ENCODE measurements around the gene ADAMTSL3. TPM values are rescaled to one million over a fixed set of nuclear protein-coding genes. Genes with fewer than 3 reads are reported as not detected.

Gene ADAMTSL3
- total and polyA plus RNA-seq, 3 donors from 2014 or later: 8.6 to 16.4 (median 9.4) TPM

DNA sequence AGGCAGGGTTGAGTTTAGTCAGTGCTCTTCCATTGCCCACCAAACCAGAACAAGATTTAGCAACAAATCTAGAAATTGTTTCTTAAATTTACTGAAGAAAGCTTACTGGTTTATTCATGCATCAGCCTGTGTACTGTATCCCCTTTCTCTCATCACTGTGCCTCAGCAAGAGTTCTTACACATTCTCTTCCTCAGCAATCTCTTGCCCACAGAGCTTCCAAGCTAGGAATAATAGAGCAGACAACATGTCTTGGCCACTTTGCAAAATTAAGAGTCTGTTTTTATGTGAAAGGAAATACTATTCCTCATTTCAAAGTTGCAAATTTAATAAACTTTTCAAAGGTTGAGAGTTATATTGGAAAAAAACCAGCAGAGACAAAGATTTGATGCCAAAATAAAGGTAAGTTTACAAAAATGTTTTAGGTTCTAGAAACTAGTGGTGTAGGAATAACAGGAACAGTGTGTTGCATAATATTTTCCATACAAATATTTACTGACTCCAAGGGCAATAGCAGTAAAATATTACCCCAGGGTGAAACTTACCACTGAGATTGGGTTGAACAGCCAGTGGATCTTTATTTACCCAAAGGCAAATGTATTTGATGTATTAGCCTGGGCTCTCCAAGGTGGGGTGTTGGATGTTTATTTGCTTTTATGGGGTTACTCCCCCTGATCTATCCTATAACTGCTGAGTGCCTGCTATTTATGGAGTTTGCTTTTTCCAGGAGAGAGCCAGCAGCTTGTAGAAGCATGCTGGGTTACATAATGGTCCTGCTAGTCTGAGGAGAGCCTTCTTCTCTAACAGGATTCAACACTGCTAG lies 276.7 kb downstream of the ADAMTSL3 start:
- H3K9me3 ChIP-seq: no peaks in the 10 kb centered on the region
- no peak for TF ChIP-seq POLR2A (IDR thresholded peaks at IDR 0.05)
- TF ChIP-seq, protein P1, sequence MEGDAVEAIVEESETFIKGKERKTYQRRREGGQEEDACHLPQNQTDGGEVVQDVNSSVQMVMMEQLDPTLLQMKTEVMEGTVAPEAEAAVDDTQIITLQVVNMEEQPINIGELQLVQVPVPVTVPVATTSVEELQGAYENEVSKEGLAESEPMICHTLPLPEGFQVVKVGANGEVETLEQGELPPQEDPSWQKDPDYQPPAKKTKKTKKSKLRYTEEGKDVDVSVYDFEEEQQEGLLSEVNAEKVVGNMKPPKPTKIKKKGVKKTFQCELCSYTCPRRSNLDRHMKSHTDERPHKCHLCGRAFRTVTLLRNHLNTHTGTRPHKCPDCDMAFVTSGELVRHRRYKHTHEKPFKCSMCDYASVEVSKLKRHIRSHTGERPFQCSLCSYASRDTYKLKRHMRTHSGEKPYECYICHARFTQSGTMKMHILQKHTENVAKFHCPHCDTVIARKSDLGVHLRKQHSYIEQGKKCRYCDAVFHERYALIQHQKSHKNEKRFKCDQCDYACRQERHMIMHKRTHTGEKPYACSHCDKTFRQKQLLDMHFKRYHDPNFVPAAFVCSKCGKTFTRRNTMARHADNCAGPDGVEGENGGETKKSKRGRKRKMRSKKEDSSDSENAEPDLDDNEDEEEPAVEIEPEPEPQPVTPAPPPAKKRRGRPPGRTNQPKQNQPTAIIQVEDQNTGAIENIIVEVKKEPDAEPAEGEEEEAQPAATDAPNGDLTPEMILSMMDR (IDR thresholded peaks at IDR 0.05): no peak
- H3K4me1 ChIP-seq: no peaks in the 10 kb centered on the region
- no peak for DNase-seq
- no peaks in the 10 kb centered on the region for H3K36me3 ChIP-seq (ENCODE audit: low read depth, missing control alignments)
- intact Hi-C loops (cut with DNase I; ENCODE audit: low total_unique reads): no loop called here
- H3K4me3 ChIP-seq: no peak overlapping the region
- no peak overlapping the region for H3K27ac ChIP-seq
- H3K27me3 ChIP-seq: no peaks in the 10 kb centered on the region

DNA sequence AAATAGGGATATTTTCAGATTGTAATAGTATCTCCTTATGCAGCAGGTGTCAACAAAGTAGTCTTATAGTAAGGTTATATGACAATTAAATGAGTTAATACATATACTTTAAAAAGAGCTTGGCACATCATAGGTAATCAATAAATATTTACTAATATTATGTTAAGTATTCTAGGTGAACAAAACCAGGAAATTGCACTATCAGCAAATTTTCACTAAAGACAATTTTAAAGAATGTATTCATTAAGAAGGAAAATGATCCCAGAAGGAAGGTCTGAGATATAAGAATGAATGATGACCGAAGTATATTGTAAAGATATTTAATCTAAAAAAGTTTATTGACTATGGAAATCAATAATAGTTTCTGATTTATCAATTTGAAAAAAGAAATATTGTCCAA lies 281.9 kb downstream of the ADAMTSL3 start:
- intact Hi-C loops (cut with DNase I; ENCODE audit: low total_unique reads): no loop called here
- 98 to 100% methylated on average over 1 of the region's 1 CpG for WGBS, 2 donors
- no peak for DNase-seq
- Histone ChIP-seq H3K36me3 (ENCODE audit: low read depth, missing control alignments) (no peaks in the 10 kb centered on the region), H3K4me3 (no peak overlapping the region), H3K27ac (no peak overlapping the region), H3K27me3 (no peaks in the 10 kb centered on the region), H3K9me3 (no peaks in the 10 kb centered on the region), H3K4me1 (no peaks in the 10 kb centered on the region)
- TF ChIP-seq, protein P1 (IDR thresholded peaks at IDR 0.05): no peak
- no peak for TF ChIP-seq POLR2A (IDR thresholded peaks at IDR 0.05)

DNA sequence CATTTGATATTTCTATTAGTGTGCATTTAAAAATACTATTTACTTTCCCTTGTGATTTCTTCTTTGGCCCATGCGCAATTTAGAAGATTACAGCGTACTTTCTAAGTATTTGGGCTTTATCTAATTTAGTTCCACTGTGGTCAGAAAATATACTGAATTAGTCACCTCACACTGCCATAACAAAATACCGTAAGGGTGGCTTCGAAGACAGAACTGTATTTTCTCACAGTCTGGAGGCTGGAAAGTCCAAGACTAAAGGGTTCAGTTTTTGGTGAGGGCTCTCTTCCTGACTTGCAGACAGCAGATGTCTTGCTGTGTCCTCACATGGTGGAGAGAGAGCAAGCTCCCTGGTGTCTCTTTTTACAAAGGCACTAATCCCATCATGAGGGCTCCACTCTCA lies 286.2 kb downstream of the ADAMTSL3 start:
- Histone ChIP-seq H3K36me3 (ENCODE audit: low read depth, missing control alignments) (no peaks in the 10 kb centered on the region), H3K27me3 (no peaks in the 10 kb centered on the region), H3K9me3 (no peaks in the 10 kb centered on the region), H3K27ac (no peak overlapping the region), H3K4me1 (no peaks in the 10 kb centered on the region), H3K4me3 (no peak overlapping the region)
- intact Hi-C loops (cut with DNase I; ENCODE audit: low total_unique reads): no loop called here
- WGBS, 2 donors: 77 to 78% methylated on average over 4 of the region's 4 CpGs
- TF ChIP-seq, protein P1 (IDR thresholded peaks at IDR 0.05): no peak
- no peak for TF ChIP-seq POLR2A (IDR thresholded peaks at IDR 0.05)
- no peak for DNase-seq

DNA sequence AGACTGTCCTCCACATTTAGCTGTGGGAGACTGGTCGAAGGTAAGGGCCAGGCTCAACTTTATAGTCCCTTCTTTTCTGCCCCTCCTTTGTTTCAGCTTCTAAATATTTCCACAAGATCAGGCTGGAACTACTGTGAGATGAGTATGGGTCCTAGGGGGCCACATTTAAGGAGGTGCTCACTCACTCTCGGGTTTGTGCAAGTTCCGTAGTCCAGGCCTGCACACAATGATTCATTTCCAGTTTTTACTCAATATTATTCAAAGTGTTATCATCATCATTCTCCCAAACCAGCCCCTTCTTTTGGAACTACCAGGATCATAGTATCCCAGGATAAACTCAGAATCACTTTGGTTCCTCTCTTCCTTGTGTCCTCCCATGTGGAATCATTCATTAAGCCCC lies 289.1 kb downstream of the ADAMTSL3 start:
- TF ChIP-seq POLR2A (IDR thresholded peaks at IDR 0.05): no peak
- TF ChIP-seq, protein P1 (IDR thresholded peaks at IDR 0.05): no peak
- H3K27ac ChIP-seq: no peak overlapping the region
- intact Hi-C loops (cut with DNase I; ENCODE audit: low total_unique reads): no loop called here
- no peaks in the 10 kb centered on the region for H3K27me3 ChIP-seq
- DNase-seq: no peak
- H3K36me3 ChIP-seq (ENCODE audit: low read depth, missing control alignments): no peaks in the 10 kb centered on the region
- H3K4me1 ChIP-seq: no peaks in the 10 kb centered on the region
- WGBS, 2 donors: 92 to 93% methylated on average over 3 of the region's 3 CpGs
- no peaks in the 10 kb centered on the region for H3K9me3 ChIP-seq
- H3K4me3 ChIP-seq: no peak overlapping the region
